Epithelial cell of esophagus (primary cell): ENCODE data around the gene STAT2.
"Not testable (repeated sequence)": the region's sequence is repeated elsewhere in the genome, so short reads cannot be mapped to it uniquely, and the experiment has no call there.

Experiments
- DNase-seq: peaks from one replicate; pipeline ENCODE4 v3.0.0; 2010; ENCODE audit warnings: low read depth
- H3K4me3 ChIP-seq: 2 replicates; pipeline ENCODE4 v1.5.1; 2011; ENCODE audit warnings: mild to moderate bottlenecking, low read length, control low read depth
- CTCF ChIP-seq: IDR thresholded peaks from 2 replicates; pipeline ENCODE4 v1.5.1; 2011; ENCODE audit warnings: low read depth, mild to moderate bottlenecking, low read length, control low read depth, inconsistent platforms; ENCODE audit not compliant: insufficient read depth; ENCODE audit errors: missing control alignments

STAT2 gene

DNA sequence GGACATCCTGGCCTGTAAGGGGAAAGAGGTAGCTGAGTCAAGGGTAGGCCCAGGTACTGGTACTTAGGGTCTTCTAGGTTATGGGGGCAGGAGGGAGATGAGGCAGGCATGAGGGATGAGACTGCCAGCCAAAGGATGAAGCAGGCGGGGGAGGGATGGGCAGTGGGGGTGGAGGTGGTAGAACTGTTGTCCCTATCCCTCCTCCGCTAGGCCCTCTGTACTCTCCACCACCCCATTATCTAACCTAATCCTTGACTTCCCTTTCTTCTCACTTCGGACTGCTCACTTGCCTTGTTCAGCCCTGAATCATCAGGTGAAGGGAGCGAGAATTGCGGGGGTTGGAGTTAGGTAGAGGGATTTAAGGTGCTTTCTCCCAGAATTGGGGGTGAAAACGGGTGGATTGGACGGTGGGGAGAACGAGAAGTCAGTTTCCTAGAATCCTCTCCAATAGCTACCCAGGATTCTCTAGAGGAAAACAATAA is 26.7 kb downstream of the STAT2 start:
- TF ChIP-seq CTCF = no peak
- peak; percentile 70 for DNase-seq
- peak overlapping the region; percentile 77 for H3K4me3 ChIP-seq

DNA sequence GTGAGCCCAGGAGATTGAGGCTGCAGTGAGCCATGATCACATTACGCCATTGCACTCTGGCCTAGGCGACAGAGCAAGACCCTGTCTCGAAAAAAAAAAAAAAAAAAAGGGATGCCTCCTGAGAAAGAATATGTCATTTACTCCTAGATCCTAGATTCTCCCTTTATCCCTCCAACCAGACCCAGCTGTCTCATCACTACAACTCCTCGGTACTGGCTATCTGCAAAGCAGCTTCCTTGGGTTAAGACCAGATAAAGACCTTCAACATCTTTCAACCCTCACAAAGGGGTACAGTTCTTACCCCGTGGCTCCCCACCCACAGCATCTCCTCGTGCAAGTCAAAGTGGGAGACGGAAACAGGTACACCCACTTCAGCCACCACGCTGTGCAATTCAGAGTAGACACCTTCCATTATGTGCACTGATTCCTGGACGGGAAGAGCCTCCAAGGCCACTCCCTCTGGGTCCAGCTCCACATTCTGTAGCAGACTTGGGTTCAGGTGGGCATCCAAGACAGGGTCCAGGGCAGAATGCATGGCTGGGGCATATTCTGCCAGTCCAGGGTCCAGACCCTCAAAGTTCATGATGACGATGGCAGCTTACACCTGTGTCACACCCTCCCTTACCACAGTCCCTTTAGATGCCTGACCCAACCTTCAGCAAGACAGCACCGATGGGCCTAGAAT is 27.3 kb downstream of the STAT2 start:
- TF ChIP-seq CTCF = no peak
- DNase-seq = no peak
- H3K4me3 ChIP-seq = peak overlapping the region; percentile 77

GRCh38 chr12:56330936-56331490 is 28.9 kb downstream of the STAT2 start:
- DNase-seq = peak; percentile 62
- TF ChIP-seq CTCF = no peak
- no peak overlapping the region for H3K4me3 ChIP-seq

DNA sequence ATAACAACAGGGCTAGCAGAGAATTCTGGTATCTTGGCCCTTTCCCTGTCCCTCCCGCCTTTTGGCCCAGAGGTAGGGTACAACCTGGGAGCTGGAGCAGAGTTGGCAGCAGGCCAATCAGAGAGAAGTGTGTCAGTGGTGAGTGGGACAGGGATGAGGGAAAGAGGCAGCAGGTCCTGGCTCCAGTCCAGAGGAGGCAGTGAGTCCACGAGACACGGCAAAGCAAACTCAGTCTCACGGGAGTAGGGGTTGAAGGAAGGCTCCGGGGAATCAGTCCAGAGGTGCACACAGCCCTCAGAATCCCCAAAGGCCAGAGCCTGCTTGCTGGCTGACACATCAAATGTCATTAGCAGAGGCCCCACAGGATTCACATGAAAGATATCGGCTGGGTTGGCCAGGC is 33.4 kb downstream of the STAT2 start:
- TF ChIP-seq CTCF = no peak
- H3K4me3 ChIP-seq = no peak overlapping the region
- DNase-seq = peak; percentile 13

DNA sequence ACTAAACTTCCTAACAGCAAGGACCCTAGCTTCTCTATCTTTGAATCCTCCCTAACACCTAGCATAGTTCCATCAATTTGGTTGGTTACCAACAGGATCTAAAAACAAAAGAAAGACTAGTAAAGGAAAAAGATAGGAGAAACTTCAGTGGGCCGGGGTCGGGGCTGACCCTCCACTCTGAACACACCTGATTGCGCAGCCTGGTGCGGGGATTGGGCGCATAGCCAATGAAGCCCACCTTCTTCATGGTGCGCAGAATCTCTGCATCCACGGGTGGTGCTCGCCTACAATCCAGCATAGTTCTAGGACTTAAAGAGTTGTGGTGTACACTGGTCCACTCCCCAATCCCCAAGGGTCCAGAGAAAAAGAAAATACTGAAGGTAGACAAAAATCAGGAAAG is 33.8 kb downstream of the STAT2 start:
- no peak for DNase-seq
- no peak overlapping the region for H3K4me3 ChIP-seq
- TF ChIP-seq CTCF = no peak

- no peak for DNase-seq
- H3K4me3 ChIP-seq = no peak overlapping the region
- no peak for TF ChIP-seq CTCF
Measured at GRCh38 chr12:56324206-56324605, 35.7 kb downstream of the STAT2 start.

GRCh38 chr12:56321610-56322009 is 38.3 kb downstream of the STAT2 start:
- DNase-seq, H3K4me3 ChIP-seq: not testable (repeated sequence)
